ENCODE measurements around the gene TBCCD1. TPM values are rescaled to one million over a fixed set of nuclear protein-coding genes. Genes with fewer than 3 reads are reported as not detected.
"Not testable (repeated sequence)": the region's sequence is repeated elsewhere in the genome, so short reads cannot be mapped to it uniquely, and the experiment has no call there.

TBCCD1 gene
- total and polyA plus RNA-seq, 2 of the 4 experiments (the other 2 are of a cell fraction): 7.9 to 19.7 TPM

- H3K4me3 ChIP-seq (ENCODE audit: insufficient read depth, low read depth, low read length); H2BK15ac ChIP-seq (ENCODE audit: low read depth, low read length); H2BK5ac ChIP-seq (ENCODE audit: low read depth, low read length, poor library complexity, severe bottlenecking); H3K9me3 ChIP-seq (ENCODE audit: control insufficient read depth, insufficient read depth, low read length); ATAC-seq (ENCODE audit: low read depth); H4K8ac ChIP-seq (ENCODE audit: low read depth in 2 of 2, low read length in 2 of 2); H3K56ac ChIP-seq (ENCODE audit: extremely low read depth, insufficient read depth, low read length); DNase-seq; H3K27ac ChIP-seq (ENCODE audit: insufficient read depth, low read length); H3K9me1 ChIP-seq (ENCODE audit: insufficient read depth, low read length); H2AK9ac ChIP-seq (replicated peaks; ENCODE audit: low read depth, low read length, poor library complexity); BruUV-seq (replicated peaks); H2BK120ac ChIP-seq (ENCODE audit: low read depth, low read length); H2AFZ ChIP-seq (replicated peaks; ENCODE audit: low read length, poor library complexity); H3K9ac ChIP-seq (ENCODE audit: low read depth, low read length); H4K5ac ChIP-seq (ENCODE audit: low read depth, low read length); in situ Hi-C loops (cut with MboI; ENCODE audit: low sequenced_read_pairs); H2AK5ac ChIP-seq (ENCODE audit: low read depth, low read length); H3K36me3 ChIP-seq (ENCODE audit: control insufficient read depth, insufficient read depth, low read length); CTCF ChIA-PET; H3K4me2 ChIP-seq (ENCODE audit: low read depth, low read length); intact Hi-C loops (cut with micrococcal nuclease); H3K18ac ChIP-seq (ENCODE audit: low read depth, low read length); H3K79me1 ChIP-seq (ENCODE audit: low read depth in 1 of 2, low read length in 2 of 2); H3K4me1 ChIP-seq (ENCODE audit: control insufficient read depth, insufficient read depth, low read length); H4K91ac ChIP-seq (ENCODE audit: insufficient read depth, low read depth, low read length); POLR2A ChIA-PET (ENCODE audit: unreplicated experiment); H3K4ac ChIP-seq (ENCODE audit: low read depth, low read length); H4K20me1 ChIP-seq (ENCODE audit: insufficient read depth, low read length); H3K14ac ChIP-seq (replicated peaks; ENCODE audit: low read depth, low read length); H2BK20ac ChIP-seq (ENCODE audit: low read depth, low read length); dilution Hi-C loops (cut with HindIII; ENCODE audit: low sequenced_read_pairs, unreplicated experiment); H3K23ac ChIP-seq (ENCODE audit: low read depth, low read length): not testable (repeated sequence)
- WGBS, 2 experiments (ENCODE audit: extremely low coverage in 2 of 2, insufficient read length in 1 of 2): no CpG with 5 or more reads among the region's 3 CpGs
- H3K27me3 ChIP-seq (ENCODE audit: control insufficient read depth, insufficient read depth, low read length): peaks cover 33% of the 10 kb centered on the region
Observed at GRCh38 chr3:186499949-186500348, 67.2 kb downstream of the TBCCD1 start.

- H4K91ac ChIP-seq (ENCODE audit: insufficient read depth, low read depth, low read length); H3K36me3 ChIP-seq (ENCODE audit: control insufficient read depth, insufficient read depth, low read length); H3K9me3 ChIP-seq (ENCODE audit: control insufficient read depth, insufficient read depth, low read length); H3K9ac ChIP-seq (ENCODE audit: low read depth, low read length); ATAC-seq (ENCODE audit: low read depth); H2BK15ac ChIP-seq (ENCODE audit: low read depth, low read length); H3K14ac ChIP-seq (replicated peaks; ENCODE audit: low read depth, low read length); H4K5ac ChIP-seq (ENCODE audit: low read depth, low read length); H3K79me1 ChIP-seq (ENCODE audit: low read depth in 1 of 2, low read length in 2 of 2); H2AK5ac ChIP-seq (ENCODE audit: low read depth, low read length); H2AK9ac ChIP-seq (replicated peaks; ENCODE audit: low read depth, low read length, poor library complexity); H3K4me2 ChIP-seq (ENCODE audit: low read depth, low read length); in situ Hi-C loops (cut with MboI; ENCODE audit: low sequenced_read_pairs); intact Hi-C loops (cut with micrococcal nuclease); H3K23ac ChIP-seq (ENCODE audit: low read depth, low read length); DNase-seq; POLR2A ChIA-PET (ENCODE audit: unreplicated experiment); H2BK5ac ChIP-seq (ENCODE audit: low read depth, low read length, poor library complexity, severe bottlenecking); H3K9me1 ChIP-seq (ENCODE audit: insufficient read depth, low read length); H3K4me1 ChIP-seq (ENCODE audit: control insufficient read depth, insufficient read depth, low read length); CTCF ChIA-PET; H4K20me1 ChIP-seq (ENCODE audit: insufficient read depth, low read length); H3K4ac ChIP-seq (ENCODE audit: low read depth, low read length); H2BK20ac ChIP-seq (ENCODE audit: low read depth, low read length); dilution Hi-C loops (cut with HindIII; ENCODE audit: low sequenced_read_pairs, unreplicated experiment); H3K4me3 ChIP-seq (ENCODE audit: insufficient read depth, low read depth, low read length); H2AFZ ChIP-seq (replicated peaks; ENCODE audit: low read length, poor library complexity); H3K27ac ChIP-seq (ENCODE audit: insufficient read depth, low read length); H3K56ac ChIP-seq (ENCODE audit: extremely low read depth, insufficient read depth, low read length); H3K18ac ChIP-seq (ENCODE audit: low read depth, low read length); H2BK120ac ChIP-seq (ENCODE audit: low read depth, low read length); BruUV-seq (replicated peaks); H4K8ac ChIP-seq (ENCODE audit: low read depth in 2 of 2, low read length in 2 of 2): not testable (repeated sequence)
- H3K27me3 ChIP-seq (ENCODE audit: control insufficient read depth, insufficient read depth, low read length): peaks cover 24% of the 10 kb centered on the region
- WGBS, 2 experiments (ENCODE audit: extremely low coverage in 2 of 2, insufficient read length in 1 of 2): no CpG with 5 or more reads among the region's 2 CpGs
Observed at GRCh38 chr3:186498022-186498421, 69.1 kb downstream of the TBCCD1 start.

All from IMR-90 (cell line).